ENCODE data around the gene SHC3.

DNA sequence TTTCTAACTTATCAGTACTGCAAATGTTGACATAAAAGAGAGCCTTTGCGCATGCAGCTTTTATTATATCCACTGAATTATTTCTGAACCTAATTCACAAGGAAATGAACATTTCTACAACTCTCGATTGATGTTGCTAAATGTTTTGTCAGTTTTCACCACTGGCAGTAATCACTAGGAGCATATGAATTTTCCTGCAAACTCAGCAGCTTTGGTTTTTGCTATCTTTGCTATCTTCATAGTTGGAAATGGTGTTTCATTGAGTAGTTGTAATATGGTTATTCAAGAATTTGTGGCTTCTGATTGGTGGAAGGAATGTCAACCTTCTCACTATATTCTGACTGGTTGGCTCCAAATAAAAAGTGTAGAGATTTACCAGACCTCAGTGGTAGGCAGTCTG, 8.9 kb upstream of the SHC3 start:
- TF ChIP-seq CTCF (IDR thresholded peaks at IDR 0.05) (no peak), POLR2A (IDR thresholded peaks at IDR 0.05) (no peak)
